Mononuclear cell (primary cell): Measurements from ENCODE around the gene CFAP74. TPM values are rescaled to one million over a fixed set of nuclear protein-coding genes. Genes with fewer than 3 reads are reported as not detected.

Experiments used
- H3K27me3 ChIP-seq: 2 replicates; pipeline ENCODE4 v1.6.0; 2011; ENCODE audit warnings: low read length, control low read depth; ENCODE audit not compliant: insufficient read depth
- H3K4me1 ChIP-seq: 2 replicates; pipeline ENCODE4 v1.5.1; 2011; ENCODE audit warnings: mild to moderate bottlenecking, low read length, control low read depth; ENCODE audit not compliant: insufficient read depth
- H3K4me3 ChIP-seq: 2 replicates; pipeline ENCODE4 v1.5.1; 2011; ENCODE audit warnings: mild to moderate bottlenecking, low read length, moderate library complexity
- H3K9me3 ChIP-seq: 2 replicates; pipeline ENCODE4 v1.5.1; 2011; ENCODE audit warnings: low read depth, mild to moderate bottlenecking, control low read depth, low read length
- total RNA-seq: library from RNA; depleted of rRNA; stranded (reverse); fragments of >200 nt; gene quantifications from one replicate; pipeline ENCODE4 v1.2.3, GENCODE V29; 2012

CFAP74 gene
- total RNA-seq, 1 donor = under 0.01 TPM

DNA sequence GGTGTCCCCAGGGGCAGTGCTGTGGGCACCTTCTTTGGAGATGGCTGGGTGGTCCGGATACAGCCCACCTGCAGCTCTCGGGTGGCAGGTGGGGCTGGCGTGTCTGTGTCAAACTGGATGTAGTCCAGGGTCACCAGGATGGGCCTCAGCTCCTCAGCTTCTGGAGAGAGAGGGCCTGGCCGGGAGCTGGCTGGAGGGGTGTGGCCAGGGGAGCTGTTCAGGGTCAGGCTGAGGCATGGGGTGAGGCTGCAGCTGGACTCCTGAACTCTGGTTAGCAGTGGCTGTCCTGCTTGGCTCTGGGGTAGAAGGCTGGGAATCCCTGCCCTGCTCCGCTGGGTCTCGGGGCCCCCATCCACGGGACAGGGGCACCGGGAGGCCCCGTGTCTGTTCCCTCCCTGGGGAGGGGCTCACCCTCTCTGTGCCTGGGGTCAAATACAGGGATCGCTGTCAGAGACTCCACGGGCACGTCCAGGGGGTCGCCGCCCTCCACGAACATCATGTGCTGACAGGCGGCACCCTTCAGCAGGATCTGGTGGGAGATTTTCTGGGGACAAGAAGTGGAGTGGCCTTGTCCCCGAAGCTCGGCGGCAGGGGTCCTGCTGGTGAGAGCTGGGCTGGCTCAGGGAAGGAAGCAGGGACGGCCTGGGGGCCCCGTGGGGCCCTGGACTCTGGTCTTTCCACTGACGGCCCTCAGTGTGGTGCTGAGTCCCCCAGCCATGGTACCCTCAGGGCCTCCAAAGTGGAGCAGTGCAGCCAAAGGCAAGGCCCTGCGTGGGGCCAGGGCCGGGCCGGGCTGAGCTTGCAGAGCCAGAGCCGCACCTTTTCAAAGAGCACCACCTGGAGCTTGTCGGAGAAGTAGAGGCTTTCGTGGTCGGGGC lies 80.4 kb downstream of the CFAP74 start:
- Histone ChIP-seq H3K9me3 (no peaks in the 10 kb centered on the region), H3K4me3 (no peak overlapping the region), H3K4me1 (peaks cover 15% of the 10 kb centered on the region), H3K27me3 (no peaks in the 10 kb centered on the region)

DNA sequence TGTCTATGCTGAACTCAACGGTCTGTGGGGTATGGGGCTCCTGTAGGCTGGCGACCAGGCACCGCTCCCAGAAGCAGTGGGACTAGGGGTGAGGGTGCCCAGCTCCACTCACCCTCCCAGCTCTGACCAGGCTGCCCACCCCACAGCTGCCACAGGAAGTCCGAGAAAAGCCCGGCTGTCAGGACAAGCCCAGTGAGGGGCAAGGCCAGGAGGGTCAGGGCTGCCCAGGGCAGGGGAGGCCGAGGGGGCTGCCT lies 81.0 kb downstream of the CFAP74 start:
- H3K4me1 ChIP-seq = peaks cover 17% of the 10 kb centered on the region
- no peaks in the 10 kb centered on the region for H3K27me3 ChIP-seq
- H3K9me3 ChIP-seq = no peaks in the 10 kb centered on the region
- no peak overlapping the region for H3K4me3 ChIP-seq

DNA sequence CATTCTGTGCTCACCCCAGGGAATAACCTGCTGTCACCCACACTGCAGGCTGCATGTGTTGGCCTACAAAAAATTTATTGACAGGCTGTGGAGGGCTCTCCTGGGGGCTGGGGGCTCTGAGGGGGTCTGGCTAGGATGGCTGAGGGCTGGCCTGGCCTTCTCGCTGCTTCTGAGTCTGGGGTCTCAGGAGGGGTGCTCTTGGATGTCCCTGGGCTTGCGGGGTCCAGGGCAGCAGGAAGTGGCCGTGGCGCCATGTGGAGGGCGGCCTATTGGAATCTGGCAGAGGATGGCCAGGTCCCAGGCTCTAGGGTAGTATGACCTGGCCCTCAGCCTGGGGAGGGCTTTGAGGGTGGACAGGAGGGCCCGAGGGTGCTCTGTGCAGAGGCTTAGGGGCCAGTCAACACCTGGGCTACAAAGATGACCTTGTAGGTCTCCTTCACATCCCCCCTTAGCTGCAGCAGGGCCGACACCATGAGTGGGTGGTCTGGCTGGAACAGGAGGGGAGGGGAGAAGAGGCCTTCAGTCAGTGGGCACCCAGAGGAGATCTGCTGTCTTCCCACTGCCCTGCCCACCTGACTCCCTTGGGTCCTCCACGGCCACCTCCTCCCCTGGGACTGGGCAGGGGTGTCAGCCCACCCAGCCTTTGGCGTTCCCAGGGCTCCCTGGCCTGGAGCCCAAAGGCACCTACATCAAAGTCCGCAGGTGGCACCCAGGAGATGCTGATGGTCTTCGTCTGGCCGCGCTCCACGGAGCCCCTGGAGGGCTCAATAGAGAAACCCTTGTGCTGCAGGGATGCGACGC lies 81.5 kb downstream of the CFAP74 start:
- Histone ChIP-seq H3K9me3 (no peaks in the 10 kb centered on the region), H3K4me1 (peaks cover 17% of the 10 kb centered on the region), H3K4me3 (no peak overlapping the region), H3K27me3 (no peaks in the 10 kb centered on the region)

DNA sequence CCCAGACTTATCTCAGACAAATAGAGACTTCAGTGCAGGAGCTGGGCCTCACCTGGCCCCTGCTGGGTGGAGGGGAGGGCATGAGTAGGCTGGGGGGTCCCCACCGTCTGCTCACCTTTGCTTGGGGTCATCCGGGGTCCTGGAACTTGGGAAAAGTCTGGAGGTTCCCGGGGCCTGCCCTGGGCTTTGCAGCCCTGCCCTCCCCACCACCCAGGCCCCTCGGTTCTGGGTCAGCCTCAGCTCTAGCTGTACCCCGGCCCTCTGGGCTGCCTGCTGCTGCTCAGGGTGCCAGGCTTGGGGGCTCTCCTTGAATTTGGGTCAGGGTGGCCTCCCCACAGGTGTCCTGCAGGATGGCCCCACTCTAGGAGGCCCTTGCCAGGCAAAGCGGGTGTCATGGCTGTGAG lies 82.1 kb downstream of the CFAP74 start:
- Histone ChIP-seq H3K9me3 (no peaks in the 10 kb centered on the region), H3K4me3 (no peak overlapping the region), H3K27me3 (no peaks in the 10 kb centered on the region), H3K4me1 (peaks cover 17% of the 10 kb centered on the region)

DNA sequence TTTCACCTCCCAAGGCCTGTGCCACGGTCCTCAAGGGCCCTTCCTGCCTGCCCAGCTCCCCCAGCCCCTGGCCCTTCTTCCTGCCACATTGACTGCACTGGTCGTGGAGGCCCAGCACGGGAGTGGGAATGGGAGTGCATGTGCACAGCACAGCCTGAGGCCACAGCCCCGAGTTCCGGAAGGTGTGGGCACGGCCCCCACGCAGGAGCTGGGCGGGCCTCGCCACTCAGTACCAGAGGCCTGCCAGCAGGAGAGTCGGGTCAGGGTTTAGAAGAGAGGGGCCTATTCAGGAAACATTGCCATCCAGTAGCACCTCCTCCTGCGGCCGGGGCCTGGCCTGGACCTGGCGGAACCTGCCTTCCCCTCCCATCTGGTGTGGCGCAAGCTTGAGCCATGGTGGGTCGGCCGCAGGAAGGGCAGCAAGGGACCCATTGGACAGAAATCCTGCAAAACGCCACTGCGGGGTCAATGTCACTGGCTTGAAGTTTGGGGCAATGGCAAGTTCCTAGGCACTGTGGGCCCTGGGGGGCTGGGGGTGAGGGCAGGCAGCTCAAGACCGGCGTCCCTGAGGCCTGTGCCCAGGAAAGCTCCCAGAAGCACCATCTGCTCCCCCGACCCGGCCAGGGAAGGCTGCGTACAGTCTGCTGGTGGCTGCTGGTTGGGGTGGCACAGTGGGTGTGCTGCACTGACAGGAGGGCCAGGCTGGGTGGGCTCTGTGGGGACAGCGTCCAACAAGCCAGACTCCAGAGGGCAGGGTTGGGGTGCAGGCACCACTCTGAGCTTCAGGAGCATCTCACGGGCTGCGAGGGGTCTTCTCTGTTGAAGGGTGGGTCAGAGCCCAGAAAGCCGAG lies 82.8 kb downstream of the CFAP74 start:
- H3K27me3 ChIP-seq = no peaks in the 10 kb centered on the region

DNA sequence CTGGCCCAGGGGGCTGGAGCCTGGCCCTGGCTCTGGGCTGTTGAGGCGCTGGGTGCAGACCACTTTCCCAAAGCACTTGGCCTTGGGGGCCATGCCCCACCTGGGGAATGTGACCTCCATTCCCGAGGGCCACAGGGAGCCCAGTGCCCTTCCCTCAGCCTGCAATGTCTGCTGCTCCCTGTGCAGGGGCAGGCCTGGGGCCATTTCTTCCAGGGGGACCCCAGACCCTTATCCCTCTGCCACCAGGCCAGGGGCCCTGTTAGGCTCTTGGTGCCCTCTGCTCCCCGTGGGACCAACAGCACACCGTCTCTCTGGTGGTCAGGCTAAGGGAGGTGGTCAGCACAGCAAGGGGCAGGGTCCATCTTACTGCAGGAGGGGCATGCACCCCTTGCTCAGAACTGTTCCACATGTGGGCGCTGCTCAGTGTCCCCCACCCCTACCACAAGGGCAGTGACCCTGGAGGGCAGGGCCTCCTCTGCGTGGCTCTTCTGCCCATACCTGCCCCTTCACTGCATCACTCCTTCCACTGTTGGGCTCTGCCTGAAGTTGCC lies 83.5 kb downstream of the CFAP74 start:
- no peaks in the 10 kb centered on the region for H3K27me3 ChIP-seq
- no peak overlapping the region for H3K4me3 ChIP-seq
- no peaks in the 10 kb centered on the region for H3K9me3 ChIP-seq
- peaks cover 17% of the 10 kb centered on the region for H3K4me1 ChIP-seq

More for the DNA sequence above, 82.8 kb downstream of the CFAP74 start:
- Histone ChIP-seq H3K9me3 (no peaks in the 10 kb centered on the region), H3K4me3 (no peak overlapping the region), H3K4me1 (peaks cover 17% of the 10 kb centered on the region)

DNA sequence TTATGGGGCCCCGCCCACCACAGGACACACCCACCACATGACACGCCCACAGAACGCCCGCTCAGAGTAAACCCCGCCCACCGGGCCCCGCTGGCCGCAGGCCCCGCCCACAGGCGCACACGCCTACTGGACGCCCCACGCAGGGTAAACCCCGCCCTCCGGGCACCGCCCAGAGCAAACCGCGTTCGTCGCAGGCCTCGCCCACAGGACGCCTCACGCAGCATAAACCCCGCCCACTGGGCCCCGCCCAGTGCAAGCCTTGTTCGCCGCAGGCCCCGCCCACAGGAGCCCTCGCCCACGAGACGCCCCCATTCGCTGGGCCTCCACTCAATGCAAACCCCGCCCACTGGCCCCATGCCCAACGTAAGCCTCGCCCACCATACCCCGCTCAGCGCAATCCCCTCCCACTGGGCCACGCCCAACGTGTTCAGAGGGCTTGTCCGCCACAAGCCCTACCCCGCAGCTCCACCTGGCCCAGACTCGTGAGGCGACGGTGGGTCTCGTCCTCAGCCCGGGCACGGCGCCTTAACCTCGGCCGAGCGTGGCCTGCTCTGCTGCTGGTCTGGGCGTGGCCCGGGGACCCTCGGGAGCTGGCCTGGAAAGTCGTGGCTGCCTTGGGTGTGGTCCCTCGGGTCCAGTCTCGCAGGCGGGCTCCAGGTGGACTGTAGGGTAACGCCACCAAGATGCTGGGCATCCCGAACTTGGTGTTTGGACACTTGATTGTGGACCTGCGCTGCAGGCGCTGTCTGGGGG lies 84.1 kb downstream of the CFAP74 start:
- Histone ChIP-seq H3K4me3 (peak overlapping the region; percentile 44), H3K4me1 (peaks cover 17% of the 10 kb centered on the region), H3K9me3 (no peaks in the 10 kb centered on the region), H3K27me3 (no peaks in the 10 kb centered on the region)

DNA sequence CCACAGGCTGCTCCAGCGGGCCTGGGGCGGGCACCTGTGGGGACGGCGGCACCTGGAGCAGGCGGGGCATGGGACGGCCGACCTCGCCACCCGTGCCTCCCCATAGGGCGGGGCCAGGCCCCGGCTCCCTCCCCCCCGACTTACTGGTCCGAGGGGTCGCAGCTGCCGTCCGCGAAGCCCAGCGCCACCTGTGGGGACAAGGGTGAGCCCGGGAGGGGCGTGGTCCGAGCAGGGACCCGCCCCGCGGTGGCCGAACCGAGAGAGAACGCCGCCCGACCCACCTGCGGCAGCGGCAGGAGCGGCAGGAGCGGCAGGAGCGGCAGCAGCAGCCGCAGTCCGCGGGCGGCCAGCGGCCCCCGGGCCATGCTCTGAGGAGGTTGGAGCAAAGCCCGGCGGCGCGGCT lies 84.7 kb downstream of the CFAP74 start, which contains the start of gene TMEM52:
TSS of gene TMEM52 (minus strand) at position 379 of the 403 bp plus-strand sequence. CDS start at position 365, 14 bp downstream.
- no peaks in the 10 kb centered on the region for H3K9me3 ChIP-seq
- H3K4me1 ChIP-seq = peaks cover 17% of the 10 kb centered on the region
- peak within 1 kb of the TSS; percentile 44 for H3K4me3 ChIP-seq
- H3K27me3 ChIP-seq = no peaks in the 10 kb centered on the region

DNA sequence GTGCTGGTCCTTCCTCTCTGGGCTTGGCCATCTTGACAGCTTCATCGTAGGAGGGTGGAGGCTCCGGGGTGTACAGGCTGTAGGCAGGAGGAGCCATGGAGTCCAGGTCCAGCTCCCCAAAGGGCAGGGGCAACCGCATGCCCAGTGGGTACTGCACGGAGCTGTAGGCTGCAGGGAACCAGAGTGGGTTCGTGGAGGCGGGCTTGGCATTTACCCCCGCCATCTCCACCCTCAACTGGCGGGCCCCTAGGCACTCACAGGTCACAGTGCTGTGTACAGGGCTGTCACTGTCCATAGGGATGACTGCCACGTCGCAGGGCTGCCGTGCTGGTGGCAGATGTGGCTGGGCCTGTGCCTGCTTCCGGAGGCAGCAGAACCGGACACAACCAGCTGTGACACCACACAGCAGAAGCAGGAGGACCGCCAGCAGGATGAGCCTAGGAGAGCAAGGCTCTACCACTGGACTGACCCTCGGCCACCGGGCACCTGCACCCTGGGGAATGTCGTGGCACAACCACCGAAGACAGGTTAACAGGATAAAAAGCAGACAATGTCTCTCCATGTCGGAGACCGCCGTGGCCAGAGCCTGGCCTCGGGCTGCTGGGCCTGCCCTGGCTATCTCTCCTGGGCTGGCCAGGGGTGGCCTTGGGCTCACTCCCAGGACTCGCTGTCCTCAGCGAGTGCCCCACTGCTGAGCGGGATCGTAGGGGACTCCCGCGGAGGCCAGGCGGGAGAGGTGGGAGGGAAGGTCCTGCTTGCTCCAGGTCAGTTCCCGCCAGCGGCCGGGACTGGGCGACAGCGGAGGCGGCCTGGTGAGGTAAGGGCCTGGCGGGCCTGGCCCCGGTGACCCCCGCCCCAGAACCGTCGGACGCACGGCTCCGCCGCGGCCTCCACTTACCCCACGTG lies 85.3 kb downstream of the CFAP74 start:
- Histone ChIP-seq H3K9me3 (no peaks in the 10 kb centered on the region), H3K4me1 (peaks cover 17% of the 10 kb centered on the region), H3K27me3 (no peaks in the 10 kb centered on the region), H3K4me3 (peak overlapping the region; percentile 44)

DNA sequence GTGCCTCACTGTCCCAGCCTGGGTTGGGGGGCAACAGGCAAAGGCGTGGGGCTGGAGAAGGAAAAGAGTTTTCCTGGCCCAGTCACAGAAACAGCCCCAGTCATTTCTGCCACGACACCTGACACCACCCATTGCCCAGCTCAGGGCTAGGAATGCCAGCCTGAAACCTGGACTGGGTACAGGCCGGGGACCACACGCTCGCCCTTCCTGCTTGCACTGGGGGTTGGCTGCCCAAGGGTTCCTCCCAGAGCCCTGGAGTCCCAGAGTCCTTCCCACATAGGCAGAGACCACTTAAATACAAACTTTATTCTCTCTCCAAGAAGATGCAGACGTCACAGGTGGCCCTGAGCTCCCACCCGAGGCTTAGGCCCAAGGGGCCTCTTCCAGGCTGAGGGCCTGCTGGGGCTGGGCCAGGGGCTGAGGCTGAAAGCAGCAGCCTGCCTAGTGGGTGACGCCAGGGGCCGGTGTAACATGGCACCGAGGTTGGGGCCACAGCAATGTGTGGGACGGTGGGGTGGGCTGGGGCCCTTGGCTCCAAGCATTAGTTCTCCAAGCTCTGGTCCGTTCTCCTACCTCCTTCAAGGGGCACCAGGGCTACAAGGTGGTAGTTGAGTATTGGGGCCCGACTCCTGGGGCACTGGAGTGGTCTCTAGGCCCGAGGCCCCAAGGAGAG lies 86.1 kb downstream of the CFAP74 start:
- Histone ChIP-seq H3K4me1 (peaks cover 17% of the 10 kb centered on the region), H3K27me3 (no peaks in the 10 kb centered on the region), H3K4me3 (no peak overlapping the region), H3K9me3 (no peaks in the 10 kb centered on the region)

DNA sequence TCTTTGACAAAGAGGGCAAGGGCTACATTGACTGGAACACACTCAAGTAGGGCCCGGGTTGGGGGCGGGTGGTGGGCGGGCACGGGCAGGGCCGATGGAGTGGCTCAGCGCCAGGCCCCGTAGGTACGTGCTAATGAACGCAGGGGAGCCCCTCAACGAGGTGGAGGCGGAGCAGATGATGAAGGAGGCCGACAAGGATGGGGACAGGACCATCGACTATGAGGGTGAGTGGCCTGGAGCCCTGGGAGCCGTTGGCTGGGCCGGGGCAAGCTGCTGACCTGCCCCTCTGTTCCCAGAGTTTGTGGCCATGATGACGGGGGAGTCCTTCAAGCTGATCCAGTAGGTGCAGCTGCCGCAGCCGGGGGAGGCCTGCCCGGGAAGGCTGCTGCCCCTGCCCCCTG lies 86.7 kb downstream of the CFAP74 start:
- Histone ChIP-seq H3K4me3 (no peak overlapping the region), H3K4me1 (peaks cover 17% of the 10 kb centered on the region), H3K9me3 (no peaks in the 10 kb centered on the region), H3K27me3 (no peaks in the 10 kb centered on the region)

DNA sequence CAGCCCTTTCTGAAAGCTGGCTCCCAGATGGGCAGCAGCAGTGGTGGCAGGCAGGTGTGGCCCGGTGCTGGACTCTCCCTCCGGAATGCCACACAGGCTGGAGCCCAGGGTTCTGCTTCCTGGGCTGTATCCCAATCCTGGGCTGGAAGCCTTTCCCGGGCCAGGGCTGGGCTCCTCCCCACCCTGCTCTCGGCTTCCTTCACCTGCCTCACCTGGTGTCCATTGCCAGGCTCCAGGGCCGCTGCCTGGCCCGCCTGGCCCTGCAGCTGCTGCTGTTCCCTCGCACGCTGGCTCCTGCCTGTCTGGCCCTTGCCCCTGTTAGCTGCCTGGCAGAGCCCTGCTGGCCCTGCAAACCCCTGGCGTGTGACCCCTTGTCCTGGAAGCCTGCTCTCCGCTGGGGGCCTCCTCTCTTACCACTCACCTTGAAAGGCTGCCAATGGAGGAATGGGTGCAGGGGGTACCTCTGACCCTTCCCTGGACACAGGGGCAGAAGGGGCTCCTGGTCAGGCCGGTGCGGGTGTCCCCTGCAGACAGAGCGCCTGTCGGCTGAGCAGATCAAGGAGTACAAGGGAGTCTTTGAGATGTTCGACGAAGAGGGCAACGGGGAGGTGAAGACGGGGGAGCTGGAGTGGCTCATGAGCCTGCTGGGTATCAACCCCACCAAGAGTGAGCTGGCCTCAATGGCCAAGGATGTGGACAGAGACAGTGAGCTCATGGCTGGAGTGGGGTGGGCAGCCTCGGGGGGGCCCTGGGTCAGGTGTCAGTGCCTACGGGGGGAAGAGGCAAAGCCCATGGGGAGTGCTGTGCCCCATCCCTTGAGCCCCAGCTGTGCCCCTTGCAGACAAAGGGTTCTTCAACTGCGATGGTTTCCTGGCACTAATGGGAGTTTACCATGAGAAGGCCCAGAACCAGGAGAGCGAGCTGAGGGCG lies 87.4 kb downstream of the CFAP74 start:
- Histone ChIP-seq H3K4me3 (no peak overlapping the region), H3K9me3 (no peaks in the 10 kb centered on the region), H3K27me3 (no peaks in the 10 kb centered on the region), H3K4me1 (peaks cover 17% of the 10 kb centered on the region)
